ENCODE data around the gene VPS52. TPM values are rescaled to one million over a fixed set of nuclear protein-coding genes. Genes with fewer than 3 reads are reported as not detected.
A peak's percentile ranks its signal among the peaks of the same experiment; 100 is the strongest.

VPS52 gene
- total RNA-seq, 6 donors from 2014 or later = 30.1 to 170 (median 45.8) TPM

- Histone ChIP-seq H3K27me3 (no peaks in the 10 kb centered on the region), H3K4me3 (peak overlapping the region; percentile 79 to 95 (median 88)), H3K27ac (peak overlapping the region; percentile 90 to 97 (median 97)), H3K4me1 (peaks cover 24 to 48% (median 29%) of the 10 kb centered on the region in 4 donors), H3K36me3 (peaks cover 11 to 51% (median 37%) of the 10 kb centered on the region in 4 donors), H3K9me3 (no peaks in the 10 kb centered on the region)
- ATAC-seq (ENCODE audit: low FRiP score in 2 of 2) = peak; percentile 1 to 45
- TF ChIP-seq CTCF (IDR thresholded peaks at IDR 0.05) (no peak), POLR2AphosphoS5 (IDR thresholded peaks at IDR 0.05) (no peak), POLR2A (IDR thresholded peaks at IDR 0.05) (no peak), EP300 (IDR thresholded peaks at IDR 0.05) (no peak)
- peak; percentile 84 to 86 for DNase-seq
- WGBS, 2 donors = 3 to 17% methylated on average over 12 to 14 of the region's 16 CpGs
Measured at GRCh38 chr6:33297406-33297955, 25.8 kb upstream of the VPS52 start.

- peak overlapping the region; percentile 16 to 93 (median 80) for H3K4me3 ChIP-seq
- TF ChIP-seq CTCF (IDR thresholded peaks at IDR 0.05) = no peak
- no peak for TF ChIP-seq POLR2A (IDR thresholded peaks at IDR 0.05)
- no peak for TF ChIP-seq EP300 (IDR thresholded peaks at IDR 0.05)
- TF ChIP-seq POLR2AphosphoS5 (IDR thresholded peaks at IDR 0.05) = no peak
- no peaks in the 10 kb centered on the region for H3K9me3 ChIP-seq
- H3K27ac ChIP-seq = peak overlapping the region; percentile 90 to 97 (median 97)
- ATAC-seq (ENCODE audit: low FRiP score in 2 of 2) (no peak), DNase-seq (no peak)
- WGBS, 2 donors = 67 to 95% methylated on average over 7 to 12 of the region's 12 CpGs
- peaks cover 13 to 51% (median 40%) of the 10 kb centered on the region in 4 donors for H3K36me3 ChIP-seq
- H3K4me1 ChIP-seq = peaks cover 24 to 48% (median 29%) of the 10 kb centered on the region in 4 donors
- H3K27me3 ChIP-seq = no peaks in the 10 kb centered on the region
Measured at GRCh38 chr6:33296797-33297405, 25.2 kb upstream of the VPS52 start.

- ATAC-seq (ENCODE audit: low FRiP score in 2 of 2) = no peak
- DNase-seq = peak in 1 of 2 donors; percentile 64
- no peaks in the 10 kb centered on the region for H3K9me3 ChIP-seq
- H3K27me3 ChIP-seq = no peaks in the 10 kb centered on the region
- H3K36me3 ChIP-seq = peaks cover 21 to 60% (median 44%) of the 10 kb centered on the region in 4 donors
- TF ChIP-seq EP300 (IDR thresholded peaks at IDR 0.05) (no peak), CTCF (IDR thresholded peaks at IDR 0.05) (no peak), POLR2AphosphoS5 (IDR thresholded peaks at IDR 0.05) (no peak), POLR2A (IDR thresholded peaks at IDR 0.05) (no peak)
- H3K27ac ChIP-seq = peak overlapping the region in 2 of 4 donors; percentile 97
- H3K4me1 ChIP-seq = peaks cover 13 to 39% (median 24%) of the 10 kb centered on the region in 4 donors
- 74 to 90% methylated on average over 7 to 8 of the region's 15 CpGs for WGBS, 2 donors
- H3K4me3 ChIP-seq = no peak overlapping the region
Measured at GRCh38 chr6:33295621-33296369, 24.1 kb upstream of the VPS52 start.

- Histone ChIP-seq H3K4me1 (peaks cover 20 to 38% (median 23%) of the 10 kb centered on the region in 4 donors), H3K36me3 (peaks cover 21 to 62% (median 44%) of the 10 kb centered on the region in 4 donors), H3K4me3 (no peak overlapping the region), H3K27ac (no peak overlapping the region), H3K27me3 (no peaks in the 10 kb centered on the region), H3K9me3 (no peaks in the 10 kb centered on the region)
- ATAC-seq (ENCODE audit: low FRiP score in 2 of 2) (no peak), DNase-seq (no peak)
- TF ChIP-seq CTCF (IDR thresholded peaks at IDR 0.05) (no peak), POLR2A (IDR thresholded peaks at IDR 0.05) (no peak), POLR2AphosphoS5 (IDR thresholded peaks at IDR 0.05) (no peak), EP300 (IDR thresholded peaks at IDR 0.05) (no peak)
- WGBS, 2 donors = 74 to 75% methylated on average over 10 of the region's 10 CpGs
Measured at GRCh38 chr6:33294086-33294823, 22.6 kb upstream of the VPS52 start.
